Activated B cell treated with CpG ODN at 0.5 μM for 24 hours (primary cell): ENCODE results near the gene CDC14A. TPM values are rescaled to one million over a fixed set of nuclear protein-coding genes. Genes with fewer than 3 reads are reported as not detected.

Source experiments
- ATAC-seq: fragments of 200-7000 bp; cut with Tn5 transposase; one replicate; pipeline ENCODE4 v1.10.0; 2021; ENCODE audit warnings: low read depth, mild to moderate bottlenecking, moderate library complexity
- CTCF ChIA-PET: fragments of 350-600 bp; sonication (Branson Sonifier 250); formaldehyde crosslinking; loops from one replicate; lab custom pipeline; 2021; ENCODE audit warnings: antibody characterized with exemption; lab: Charles Lee
- POLR2A ChIA-PET: fragments of 350-600 bp; sonication (Branson Sonifier 250); formaldehyde crosslinking; loops from one replicate; lab custom pipeline; 2021; ENCODE audit warnings: antibody characterized with exemption; lab: Charles Lee
- DNase-seq: peaks from one replicate; pipeline ENCODE4 v3.0.0; 2022
- H3K27ac Mint-ChIP-seq: one replicate; pipeline ENCODE4 v1.8.0; 2020; ENCODE audit warnings: mixed read lengths
- H3K27me3 Mint-ChIP-seq: one replicate; pipeline ENCODE4 v1.8.0; 2021; ENCODE audit warnings: mixed read lengths
- H3K36me3 Mint-ChIP-seq: one replicate; pipeline ENCODE4 v1.8.0; 2021; ENCODE audit warnings: low read depth, mixed read lengths
- H3K4me1 Mint-ChIP-seq: one replicate; pipeline ENCODE4 v1.8.0; 2021; ENCODE audit warnings: mixed read lengths
- H3K4me3 Mint-ChIP-seq: one replicate; pipeline ENCODE4 v1.8.0; 2020; ENCODE audit warnings: mild to moderate bottlenecking, mixed read lengths
- H3K9me3 Mint-ChIP-seq: one replicate; pipeline ENCODE4 v1.8.0; 2020; ENCODE audit warnings: mixed read lengths
- CTCF ChIP-seq: fragments of 200-600 bp; IDR thresholded peaks from one replicate; pipeline ENCODE4 v1.8.0; 2022; ENCODE audit warnings: antibody characterized with exemption, mild to moderate bottlenecking
- intact Hi-C: fragments of 100-400 bp; cut with micrococcal nuclease; formaldehyde crosslinking; loops from one replicate; pipeline ENCODE4 v1.15.1; 2024
- total RNA-seq: library from RNA; stranded (reverse); gene quantifications from 2 replicates; pipeline ENCODE4 v1.2.3, GENCODE V29; 2022

Gene CDC14A
- total RNA-seq, 1 donor from 2014 or later, result 16.8 TPM

DNA sequence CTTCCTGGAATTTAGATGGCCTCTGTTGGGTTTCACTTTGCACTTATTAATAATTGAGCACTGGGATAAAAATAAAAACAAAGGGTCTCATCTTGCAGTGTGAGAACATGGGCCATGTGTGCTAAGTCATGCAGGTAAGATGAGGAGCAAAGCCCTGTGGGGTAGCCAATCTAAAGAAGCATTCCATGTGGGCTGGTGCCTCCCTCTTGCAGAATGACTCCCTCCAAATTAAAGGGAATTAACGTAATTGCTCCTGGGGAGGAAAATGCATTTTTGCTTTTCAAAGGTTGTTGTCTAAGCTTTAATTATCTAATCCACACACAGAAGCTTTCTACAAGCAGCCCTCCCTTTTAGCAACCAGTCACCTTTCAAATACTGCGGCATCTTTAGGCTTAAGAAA, 69.8 kb downstream of the CDC14A start:
- peaks cover 18% of the 10 kb centered on the region for H3K36me3 Mint-ChIP-seq
- no peak for TF ChIP-seq CTCF
- ChIA-PET POLR2A (no interaction called here), CTCF (interaction anchor here (0.9 kb wide), 1 partner anchor 37 kb away, joined by 3 read pairs; no protein-coding TSS in a partner anchor)
- H3K27ac Mint-ChIP-seq, result no peak overlapping the region
- no peaks in the 10 kb centered on the region for H3K9me3 Mint-ChIP-seq
- no peak overlapping the region for H3K4me3 Mint-ChIP-seq
- peaks cover 34% of the 10 kb centered on the region for H3K4me1 Mint-ChIP-seq
- DNase-seq (no peak), ATAC-seq (no peak)
- H3K27me3 Mint-ChIP-seq, result no peaks in the 10 kb centered on the region
- intact Hi-C loops, result loop anchor here (5.0 kb wide), 1 partner anchor 70 kb away; the partner anchor contains the start of gene CDC14A

- intact Hi-C loops, result loop anchor here (5.0 kb wide), 1 partner anchor 72 kb away; the partner anchor contains the start of gene CDC14A
- H3K27ac Mint-ChIP-seq, result peak overlapping the region; percentile 76
- ChIA-PET CTCF (interaction anchor here (1.1 to 2.2 kb wide), 4 partner anchors 12 to 70 kb away, joined by 3 to 9 read pairs (median 6); no protein-coding TSS in a partner anchor), POLR2A (interaction anchor here (0.5 to 1.4 kb wide), 4 partner anchors 64 to 158 kb away, joined by 3 to 4 read pairs (median 3); partner anchors contain the start of gene RTCA)
- no peaks in the 10 kb centered on the region for H3K27me3 Mint-ChIP-seq
- H3K4me3 Mint-ChIP-seq, result peak overlapping the region; percentile 29
- peak; percentile 75 for ATAC-seq
- H3K4me1 Mint-ChIP-seq, result peaks cover 34% of the 10 kb centered on the region
- no peaks in the 10 kb centered on the region for H3K9me3 Mint-ChIP-seq
- DNase-seq, result no peak
- H3K36me3 Mint-ChIP-seq, result peaks cover 15% of the 10 kb centered on the region
- no peak for TF ChIP-seq CTCF
Observed at GRCh38 chr1:100423832-100424337, 71.6 kb downstream of the CDC14A start.

DNA sequence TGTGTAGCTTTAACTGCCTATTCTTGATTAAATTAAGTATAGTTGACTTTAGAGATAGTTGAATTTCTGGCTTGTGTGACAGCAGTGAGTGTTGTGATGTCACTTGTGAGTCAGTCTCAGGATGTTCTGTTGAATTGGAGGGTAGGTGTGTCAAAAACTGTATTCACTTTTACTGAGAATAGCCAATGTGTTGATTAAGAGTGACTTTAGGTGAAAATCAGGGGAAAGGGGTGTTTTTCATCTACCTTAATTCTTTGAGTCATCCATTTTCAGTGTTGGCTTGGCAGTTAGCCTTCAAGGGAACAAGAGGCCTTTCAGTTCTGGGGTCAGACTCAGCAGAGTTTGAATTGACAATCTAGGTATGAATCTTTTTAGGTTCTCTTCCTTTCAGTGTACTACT, 75.9 kb downstream of the CDC14A start:
- Mint-ChIP-seq H3K36me3 (peaks cover 26% of the 10 kb centered on the region), H3K27me3 (no peaks in the 10 kb centered on the region), H3K27ac (no peak overlapping the region), H3K4me1 (peaks cover 18% of the 10 kb centered on the region), H3K4me3 (no peak overlapping the region), H3K9me3 (no peaks in the 10 kb centered on the region)
- DNase-seq, result no peak
- TF ChIP-seq CTCF, result no peak
- ChIA-PET CTCF (no interaction called here), POLR2A (no interaction called here)
- intact Hi-C loops, result no loop called here
- no peak for ATAC-seq

DNA sequence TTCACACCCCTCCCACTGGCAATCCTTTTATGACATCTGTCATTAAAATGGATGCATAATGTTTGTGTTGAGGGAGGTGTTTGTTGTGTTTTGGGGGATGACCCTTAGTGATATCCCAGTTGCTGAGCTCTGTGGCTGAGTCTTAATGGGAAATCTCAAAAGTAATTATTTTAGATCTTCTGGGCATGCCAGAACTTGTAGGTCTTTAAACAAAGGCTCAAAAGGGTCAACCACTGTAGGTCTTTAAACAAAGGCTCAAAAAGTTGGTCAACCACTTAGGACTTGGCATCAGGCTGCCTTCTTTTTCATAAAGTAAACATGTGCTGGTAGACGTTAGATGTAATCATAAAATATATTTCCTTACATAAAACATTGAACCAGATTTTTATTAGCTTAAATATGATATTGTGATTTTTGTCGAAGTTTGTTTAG, 78.0 kb downstream of the CDC14A start:
- no peaks in the 10 kb centered on the region for H3K27me3 Mint-ChIP-seq
- DNase-seq, result no peak
- TF ChIP-seq CTCF, result no peak
- peaks cover 6% of the 10 kb centered on the region for H3K4me1 Mint-ChIP-seq
- H3K36me3 Mint-ChIP-seq, result peaks cover 25% of the 10 kb centered on the region
- H3K9me3 Mint-ChIP-seq, result no peaks in the 10 kb centered on the region
- no peak overlapping the region for H3K4me3 Mint-ChIP-seq
- no peak overlapping the region for H3K27ac Mint-ChIP-seq
- intact Hi-C loops, result no loop called here
- ChIA-PET POLR2A (no interaction called here), CTCF (no interaction called here)
- no peak for ATAC-seq

DNA sequence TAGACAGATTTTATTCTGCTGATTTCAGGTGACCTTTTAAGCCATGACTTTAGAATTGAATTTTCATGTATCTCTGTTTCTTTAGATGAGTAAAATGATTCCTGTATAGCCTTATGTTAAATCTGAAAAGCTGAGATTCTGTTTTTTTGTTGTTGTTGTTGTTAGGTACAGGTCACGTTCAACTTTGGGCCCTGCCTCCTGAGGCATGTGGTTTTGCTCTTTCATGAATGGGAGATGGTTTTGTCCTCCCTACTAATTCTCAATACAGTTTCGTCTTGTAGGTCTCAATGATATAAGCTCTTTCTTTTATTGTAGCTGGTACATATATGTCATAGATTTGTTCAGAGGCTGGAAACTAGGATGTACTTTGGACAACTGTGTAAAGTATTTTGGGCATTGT, 79.6 kb downstream of the CDC14A start:
- CTCF ChIA-PET, result no interaction called here
- POLR2A ChIA-PET, result no interaction called here
- Mint-ChIP-seq H3K27ac (no peak overlapping the region), H3K4me1 (peaks cover 6% of the 10 kb centered on the region), H3K27me3 (no peaks in the 10 kb centered on the region), H3K4me3 (no peak overlapping the region), H3K9me3 (no peaks in the 10 kb centered on the region), H3K36me3 (peaks cover 24% of the 10 kb centered on the region)
- TF ChIP-seq CTCF, result no peak
- intact Hi-C loops, result no loop called here
- no peak for ATAC-seq
- no peak for DNase-seq
